IMR-90 (cell line): Measurements from ENCODE around the gene HNRNPM. TPM values are rescaled to one million over a fixed set of nuclear protein-coding genes. Genes with fewer than 3 reads are reported as not detected.
A peak's percentile ranks its signal among the peaks of the same experiment; 100 is the strongest.

Experiments used
- ATAC-seq: fragments of 200-7000 bp; cut with Tn5 transposase; 2 replicates; pipeline ENCODE4 v1.9.1; 2020; ENCODE audit warnings: low read depth, mild to moderate bottlenecking, moderate library complexity
- BruUV-seq: library from RNA; stranded (reverse); fragments of 400-500 nt; replicated peaks from 2 replicates; lab custom pipeline; 2021; lab: Mats Ljungman, UMichigan
- CTCF ChIA-PET: fragments of 300-600 bp; formaldehyde crosslinking; extraction: SDS; loops from one replicate; lab custom pipeline; 2021; ENCODE audit warnings: antibody characterized with exemption; lab: Yijun Ruan, JAX
- POLR2A ChIA-PET: fragments of 300-600 bp; sonication (Branson Sonifier 250); formaldehyde crosslinking; loops from one replicate; lab custom pipeline; 2022; ENCODE audit warnings: antibody characterized with exemption; ENCODE audit not compliant: unreplicated experiment; lab: Charles Lee
- DNase-seq: peaks from one replicate; pipeline ENCODE4 v3.0.0; 2013
- H2AFZ ChIP-seq: replicated peaks from 2 replicates; pipeline ENCODE3; 2013; ENCODE audit warnings: low read length, mild to moderate bottlenecking; ENCODE audit not compliant: poor library complexity
- H2AK5ac ChIP-seq: 2 replicates; pipeline ENCODE4 v1.6.1; 2013; ENCODE audit warnings: low read depth, low read length, inconsistent platforms
- H2AK9ac ChIP-seq: replicated peaks from 2 replicates; pipeline ENCODE3; 2013; ENCODE audit warnings: mild to moderate bottlenecking, low read depth, low read length, moderate library complexity; ENCODE audit not compliant: poor library complexity
- H2BK120ac ChIP-seq: 2 replicates; pipeline ENCODE4 v1.6.1; 2013; ENCODE audit warnings: low read depth, low read length, inconsistent platforms
- H2BK15ac ChIP-seq: 3 replicates; pipeline ENCODE4 v1.6.1; 2013; ENCODE audit warnings: low read depth, low read length, inconsistent platforms
- H2BK20ac ChIP-seq: 2 replicates; pipeline ENCODE4 v1.6.1; 2013; ENCODE audit warnings: low read depth, mild to moderate bottlenecking, inconsistent platforms, low read length, moderate library complexity
- H2BK5ac ChIP-seq: 2 replicates; pipeline ENCODE4 v1.6.1; 2013; ENCODE audit warnings: mild to moderate bottlenecking, low read depth, low read length, inconsistent platforms; ENCODE audit not compliant: poor library complexity, severe bottlenecking
- H3K14ac ChIP-seq: replicated peaks from 2 replicates; pipeline ENCODE4 v1.6.1; 2013; ENCODE audit warnings: low read depth, low read length, inconsistent platforms
- H3K18ac ChIP-seq: 2 replicates; pipeline ENCODE4 v1.6.1; 2013; ENCODE audit warnings: low read depth, low read length, control low read depth
- H3K23ac ChIP-seq: 2 replicates; pipeline ENCODE4 v1.6.1; 2013; ENCODE audit warnings: low read depth, low read length, inconsistent platforms
- H3K27ac ChIP-seq: 2 replicates; pipeline ENCODE4 v1.5.1; 2013; ENCODE audit warnings: mild to moderate bottlenecking, control low read depth, low read length; ENCODE audit not compliant: insufficient read depth
- H3K27me3 ChIP-seq: 2 replicates; pipeline ENCODE4 v1.6.1; 2013; ENCODE audit warnings: low read length; ENCODE audit not compliant: control insufficient read depth, insufficient read depth
- H3K36me3 ChIP-seq: 2 replicates; pipeline ENCODE4 v1.6.1; 2013; ENCODE audit warnings: low read length, mixed read lengths; ENCODE audit not compliant: control insufficient read depth, insufficient read depth
- H3K4ac ChIP-seq: 2 replicates; pipeline ENCODE4 v1.6.1; 2013; ENCODE audit warnings: low read depth, low read length, inconsistent platforms
- H3K4me1 ChIP-seq: 2 replicates; pipeline ENCODE4 v1.6.1; 2013; ENCODE audit warnings: low read length, mixed read lengths; ENCODE audit not compliant: control insufficient read depth, insufficient read depth
- H3K4me2 ChIP-seq: 2 replicates; pipeline ENCODE4 v1.6.1; 2013; ENCODE audit warnings: low read depth, mild to moderate bottlenecking, control low read depth, low read length, moderate library complexity
- H3K4me3 ChIP-seq: 2 replicates; pipeline ENCODE4 v1.5.1; 2013; ENCODE audit warnings: low read depth, mild to moderate bottlenecking, control low read depth, low read length, moderate library complexity; ENCODE audit not compliant: insufficient read depth
- H3K56ac ChIP-seq: 2 replicates; pipeline ENCODE4 v1.6.1; 2013; ENCODE audit warnings: low read length, inconsistent platforms; ENCODE audit not compliant: insufficient read depth; ENCODE audit errors: extremely low read depth
- H3K79me1 ChIP-seq, 2 experiments: 2 replicates each; pipeline ENCODE4 v1.6.1; 2013; ENCODE audit warnings: low read length in 2 of 2, inconsistent platforms in 1 of 2, low read depth in 1 of 2
- H3K9ac ChIP-seq: 2 replicates; pipeline ENCODE4 v1.6.1; 2013; ENCODE audit warnings: low read depth, low read length, control low read depth
- H3K9me1 ChIP-seq: 2 replicates; pipeline ENCODE4 v1.6.1; 2013; ENCODE audit warnings: low read length, inconsistent platforms; ENCODE audit not compliant: insufficient read depth
- H3K9me3 ChIP-seq: 2 replicates; pipeline ENCODE4 v1.6.1; 2013; ENCODE audit warnings: low read length; ENCODE audit not compliant: control insufficient read depth, insufficient read depth
- H4K20me1 ChIP-seq: 2 replicates; pipeline ENCODE4 v1.6.1; 2013; ENCODE audit warnings: low read length, inconsistent platforms; ENCODE audit not compliant: insufficient read depth
- H4K5ac ChIP-seq: 2 replicates; pipeline ENCODE4 v1.6.1; 2013; ENCODE audit warnings: mild to moderate bottlenecking, low read depth, low read length, control low read depth
- H4K8ac ChIP-seq, 2 experiments: 2 replicates each; pipeline ENCODE4 v1.6.1; 2013; ENCODE audit warnings: low read depth in 2 of 2, low read length in 2 of 2, control low read depth in 1 of 2, inconsistent platforms in 1 of 2
- H4K91ac ChIP-seq: 2 replicates; pipeline ENCODE4 v1.6.1; 2013; ENCODE audit warnings: low read depth, low read length, inconsistent platforms; ENCODE audit not compliant: insufficient read depth
- CHD1 ChIP-seq: IDR thresholded peaks from 2 replicates; pipeline ENCODE4 v1.6.1; 2012; ENCODE audit warnings: low read depth, low read length, improper control_type of control experiment
- FOS ChIP-seq: fragments of 150-350 bp; IDR thresholded peaks from 2 replicates; pipeline ENCODE4 v1.6.1; 2016; ENCODE audit warnings: low read depth, low read length
- NFE2L2 ChIP-seq: fragments of 150-350 bp; IDR thresholded peaks from 2 replicates; pipeline ENCODE4 v1.6.1; 2016; ENCODE audit warnings: low read depth, mild to moderate bottlenecking, low read length
- WGBS, 2 experiments: methylation state at CpG; one replicate each; pipeline versions ENCODE4 v1.1.5 to v1.1.7; 2013; ENCODE audit warnings: missing lambda C conversion rate in 2 of 2; ENCODE audit not compliant: insufficient read length in 1 of 2; ENCODE audit errors: extremely low coverage in 2 of 2; 5-methylcytosine and 5-hydroxymethylcytosine counted together
- dilution Hi-C: fragments of 300-500 bp; cut with HindIII; formaldehyde crosslinking; loops from one replicate; pipeline ENCODE4 v1.14.3; 2018; ENCODE audit warnings: low sequenced_read_pairs; ENCODE audit not compliant: unreplicated experiment
- in situ Hi-C: fragments of 300-500 bp; cut with MboI; formaldehyde crosslinking; loops from 3 replicates; pipeline ENCODE4 v1.14.3; 2019; ENCODE audit warnings: low sequenced_read_pairs, inconsistent platforms, mixed read lengths
- intact Hi-C: fragments of 100-400 bp; cut with micrococcal nuclease; formaldehyde crosslinking; loops from 2 replicates; pipeline ENCODE4 v1.10.0; 2022
- polyA plus RNA-seq, 3 experiments: library from polyadenylated mRNA; depleted of rRNA; stranded (reverse); fragments of >200 nt; gene quantifications; 2 replicates each; pipeline ENCODE4 v1.2.3, GENCODE V29; 2012; ENCODE audit warnings: low replicate concordance in 1 of 3
- total RNA-seq: library from RNA; depleted of rRNA; stranded (reverse); fragments of >200 nt; gene quantifications from 2 replicates; pipeline ENCODE4 v1.2.3, GENCODE V29; 2012

Gene HNRNPM
- total and polyA plus RNA-seq, 2 of the 4 experiments (the other 2 are of a cell fraction) = 75.6 to 197 TPM

DNA sequence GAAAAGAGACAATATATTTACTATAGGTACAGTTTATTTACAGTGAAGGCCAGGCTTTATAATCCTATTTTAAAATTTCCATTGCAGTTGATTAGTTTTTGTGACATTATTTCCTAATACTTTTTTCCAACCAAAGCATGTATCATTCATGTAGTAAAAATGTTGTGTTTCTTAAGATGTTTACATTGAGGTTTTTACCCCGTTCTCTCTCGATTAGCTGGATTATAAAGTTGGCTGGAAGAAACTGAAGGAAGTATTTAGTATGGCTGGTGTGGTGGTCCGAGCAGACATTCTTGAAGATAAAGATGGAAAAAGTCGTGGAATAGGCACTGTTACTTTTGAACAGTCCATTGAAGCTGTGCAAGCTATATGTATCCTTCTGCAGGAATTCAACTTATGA is 21.2 kb downstream of the HNRNPM start (continued):
- TF ChIP-seq CHD1 = no peak

DNA sequence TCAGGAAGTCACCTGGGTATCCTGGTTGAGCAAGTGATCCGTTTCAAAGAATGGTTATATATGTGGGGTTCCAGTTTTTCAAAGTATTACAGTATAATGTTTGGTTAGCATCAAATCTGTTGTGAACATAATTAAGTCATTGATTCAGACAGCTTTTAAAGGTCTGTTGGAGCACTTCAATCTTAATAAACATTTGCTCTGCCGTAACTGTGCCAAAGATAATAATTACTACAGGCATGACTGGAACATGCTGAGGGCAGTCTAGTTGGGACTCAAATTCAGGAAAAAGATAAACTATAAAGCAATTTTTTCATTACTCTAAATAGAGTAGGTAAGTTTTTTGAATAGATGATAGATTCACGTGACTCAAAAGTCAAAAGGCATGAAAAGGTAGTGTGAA is 23.3 kb downstream of the HNRNPM start:
- Histone ChIP-seq H3K27ac (no peak overlapping the region; the same call in 1 of the 2 replicates), H3K4me2 (0 out of 2 replicates have a peak overlapping the region, but pooled peaks have one; percentile 3), H2BK20ac (no peak overlapping the region), H3K4ac (peak overlapping the region; percentile 54; the same call in 1 of the 2 replicates), H2AK5ac (peak overlapping the region; percentile 45; the same call in 1 of the 2 replicates), H4K8ac (no peak overlapping the region; a peak in 1 of 4 replicates), H4K20me1 (peaks cover 76% of the 10 kb centered on the region), H3K18ac (no peak overlapping the region), H3K27me3 (no peaks in the 10 kb centered on the region), H3K36me3 (peaks cover 69% of the 10 kb centered on the region), H3K23ac (peak overlapping the region; percentile 56; the same call in 1 of the 2 replicates), H3K14ac (no peak overlapping the region; the same call in 1 of the 2 replicates), H3K9me3 (no peaks in the 10 kb centered on the region), H3K79me1 (peaks cover 57 to 87% of the 10 kb centered on the region in 2 experiments), H2BK5ac (peak overlapping the region; percentile 24), H3K9ac (no peak overlapping the region), H4K91ac (no peak overlapping the region), H3K56ac (no peak overlapping the region), H3K4me3 (no peak overlapping the region), H4K5ac (no peak overlapping the region), H2AK9ac (no peak overlapping the region), H2BK15ac (no peak overlapping the region), H3K4me1 (peaks cover 22% of the 10 kb centered on the region), H3K9me1 (peaks cover 43% of the 10 kb centered on the region), H2BK120ac (no peak overlapping the region), H2AFZ (no peak overlapping the region)
- POLR2A ChIA-PET = no interaction called here
- no peak for ATAC-seq
- no CpG with 5 or more reads among the region's 3 CpGs for WGBS, 2 experiments
- CTCF ChIA-PET = no interaction called here
- TF ChIP-seq NFE2L2 (no peak), FOS (no peak)
- in situ Hi-C loops (no loop called here), dilution Hi-C loops (no loop called here), intact Hi-C loops (loop anchor here (2.0 kb wide), 1 partner anchor 113 kb away; no protein-coding TSS in a partner anchor)
- no TSS peak for BruUV-seq
- no peak for DNase-seq
